Stimulated activated naive CD4-positive, alpha-beta T cell (primary cell): ENCODE measurements around the gene RDX.
"Not testable (repeated sequence)": the region's sequence is repeated elsewhere in the genome, so short reads cannot be mapped to it uniquely, and the experiment has no call there.

ENCODE experiments used
- DNase-seq, 6 experiments: peaks; one replicate each; lab custom pipeline; 2025; lab: John Stamatoyannopoulos, UW

The RDX gene

DNA sequence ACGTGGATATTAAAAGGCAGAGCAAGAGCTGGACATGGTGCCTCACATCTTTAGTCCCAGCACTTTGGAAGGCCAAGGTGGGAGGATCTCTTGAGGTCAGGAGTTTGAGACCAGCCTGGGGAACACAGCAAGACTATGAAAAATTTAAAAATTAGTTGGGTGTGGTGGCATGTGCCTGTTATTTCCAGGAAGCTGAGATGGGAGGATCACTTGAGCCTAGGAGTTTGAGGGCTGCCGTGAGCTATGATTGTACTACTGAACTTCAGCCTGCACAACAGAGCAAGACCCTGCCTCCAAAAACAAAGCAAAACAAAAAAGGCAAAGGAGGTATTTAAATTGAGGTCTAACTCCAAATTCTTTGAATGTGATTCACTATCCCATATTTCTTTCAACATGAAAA, 23.5 kb downstream of the RDX start:
- DNase-seq: no peak

DNA sequence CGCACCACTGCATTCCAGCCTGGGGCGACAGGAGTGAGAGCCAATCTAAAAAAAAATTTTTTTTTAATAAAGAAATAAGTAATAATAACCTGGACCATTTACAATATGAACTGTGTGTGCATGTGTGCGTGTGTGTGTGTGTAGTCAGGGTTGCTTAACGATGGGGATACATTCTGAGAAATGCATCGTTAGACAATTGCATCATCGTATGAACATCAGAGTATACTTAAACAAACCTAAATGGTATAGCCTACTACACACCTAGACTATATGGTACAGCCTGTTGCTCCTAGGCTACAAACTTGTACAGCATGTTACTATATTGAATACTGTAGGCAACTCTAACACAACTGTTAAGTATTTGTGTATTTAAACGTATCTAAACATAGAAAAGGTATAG, 26.4 kb downstream of the RDX start:
- DNase-seq: no peak

- no peak for DNase-seq
These were observed 28.0 kb downstream of the RDX start for GRCh38 chr11:110268441-110268840.

GRCh38 chr11:110262072-110262403, 34.4 kb downstream of the RDX start:
- no peak for DNase-seq

GRCh38 chr11:110261195-110262071, 35.0 kb downstream of the RDX start:
- DNase-seq: no peak

GRCh38 chr11:110253525-110253924, 42.9 kb downstream of the RDX start:
- DNase-seq: no peak

DNA sequence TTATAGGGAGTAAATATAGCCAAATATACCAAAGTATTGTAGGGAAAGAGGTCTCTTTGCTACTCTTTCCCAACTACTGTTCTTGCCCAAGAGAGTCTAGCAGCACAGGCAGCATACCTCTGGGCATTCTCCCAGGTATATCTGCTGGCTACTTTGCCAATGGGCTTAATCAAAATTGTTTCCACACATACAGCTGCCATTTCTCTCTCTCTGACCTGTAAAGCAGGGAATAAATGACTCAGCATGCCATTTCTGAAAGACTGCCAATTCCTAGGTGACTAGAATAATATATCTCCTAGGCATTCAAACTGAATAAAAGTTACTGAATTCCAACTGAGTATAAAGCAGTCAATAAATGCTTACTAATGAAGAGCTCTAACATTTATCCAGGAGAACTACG, 44.6 kb downstream of the RDX start:
- no peak for DNase-seq

DNA sequence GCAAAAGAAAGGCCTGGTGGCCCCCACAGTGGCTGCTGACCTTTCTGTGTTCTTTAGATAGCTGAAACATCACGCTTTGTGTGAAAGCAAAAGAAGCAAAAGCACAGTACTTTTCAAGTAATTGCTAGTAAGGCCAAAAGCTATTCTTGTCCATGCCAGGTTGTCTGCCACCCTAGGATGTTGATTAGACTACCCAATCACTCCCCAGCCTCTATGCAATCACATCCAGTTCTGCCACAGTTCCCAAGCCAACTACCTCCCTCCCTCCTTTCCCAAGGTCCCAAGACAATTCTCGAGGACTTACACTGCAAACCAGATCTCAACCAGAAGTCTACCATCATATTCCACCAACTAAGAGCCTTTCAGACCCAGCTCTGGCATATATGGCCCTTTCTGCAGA, 46.2 kb downstream of the RDX start:
- no peak for DNase-seq

DNA sequence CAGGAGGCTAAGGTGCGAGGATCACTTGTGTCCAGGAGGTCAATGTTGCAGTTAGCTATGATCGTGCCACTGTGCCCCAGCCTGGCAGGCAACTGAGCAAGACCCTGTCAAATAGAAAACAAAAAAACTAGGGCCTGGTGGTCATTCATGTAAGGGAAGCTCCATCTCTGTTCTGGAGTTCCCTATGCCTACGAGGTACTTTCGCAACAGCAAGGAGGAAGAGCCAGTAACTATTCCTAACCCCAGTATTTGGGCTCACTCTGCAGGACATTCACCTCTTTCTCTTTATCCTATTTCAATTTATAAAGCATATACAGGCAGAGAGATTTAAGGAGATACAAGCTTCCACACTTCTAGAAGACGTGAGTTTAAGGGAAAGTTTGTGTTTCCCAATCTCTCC, 46.6 kb downstream of the RDX start:
- no peak for DNase-seq

GRCh38 chr11:110249066-110249465, 47.3 kb downstream of the RDX start:
- DNase-seq: peak in 1 of 6 experiments; percentile 11

GRCh38 chr11:110243791-110244190, 52.6 kb downstream of the RDX start:
- no peak for DNase-seq

DNA sequence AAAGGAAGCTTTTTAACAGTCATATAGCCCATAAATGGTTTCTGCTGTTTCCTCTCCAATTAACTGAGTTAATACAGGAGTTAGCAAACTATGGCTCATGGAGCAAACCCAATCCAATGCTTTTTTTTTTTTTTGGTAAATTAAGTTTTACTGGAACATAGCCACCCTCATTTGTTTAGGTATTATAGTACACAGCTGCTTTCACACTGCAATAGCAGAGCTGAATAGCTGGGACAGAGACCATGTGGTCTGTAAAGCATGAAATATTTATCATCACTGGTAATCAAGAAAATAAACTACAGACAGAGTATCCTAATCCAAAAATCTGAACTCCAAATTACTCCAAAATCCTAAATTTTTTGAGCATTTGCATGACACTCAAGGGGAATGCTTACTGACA, 53.7 kb downstream of the RDX start:
- no peak for DNase-seq

- DNase-seq: no peak
These were observed 54.2 kb downstream of the RDX start for GRCh38 chr11:110242188-110242587.

DNA sequence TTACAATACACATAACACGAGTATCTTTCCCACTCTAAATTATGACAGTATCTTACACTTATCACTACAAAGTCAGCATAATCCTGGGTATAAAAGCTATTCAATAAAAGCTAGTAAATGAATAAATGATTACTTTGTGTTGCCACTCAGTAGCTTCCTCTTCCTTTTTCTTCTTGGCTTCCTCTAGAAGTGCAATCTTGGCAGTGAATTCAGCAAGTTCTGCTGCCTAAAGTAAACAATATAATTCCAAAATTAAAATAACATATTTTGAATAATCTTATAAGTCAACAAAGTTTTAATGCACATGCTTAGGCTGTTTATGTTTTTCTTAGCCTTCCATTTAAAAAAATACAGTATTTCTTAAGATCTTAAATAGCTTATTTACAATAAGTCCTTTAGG, 60.4 kb downstream of the RDX start:
- DNase-seq: no peak

- no peak for DNase-seq
These were observed 66.0 kb downstream of the RDX start for GRCh38 chr11:110230377-110230776.

DNA sequence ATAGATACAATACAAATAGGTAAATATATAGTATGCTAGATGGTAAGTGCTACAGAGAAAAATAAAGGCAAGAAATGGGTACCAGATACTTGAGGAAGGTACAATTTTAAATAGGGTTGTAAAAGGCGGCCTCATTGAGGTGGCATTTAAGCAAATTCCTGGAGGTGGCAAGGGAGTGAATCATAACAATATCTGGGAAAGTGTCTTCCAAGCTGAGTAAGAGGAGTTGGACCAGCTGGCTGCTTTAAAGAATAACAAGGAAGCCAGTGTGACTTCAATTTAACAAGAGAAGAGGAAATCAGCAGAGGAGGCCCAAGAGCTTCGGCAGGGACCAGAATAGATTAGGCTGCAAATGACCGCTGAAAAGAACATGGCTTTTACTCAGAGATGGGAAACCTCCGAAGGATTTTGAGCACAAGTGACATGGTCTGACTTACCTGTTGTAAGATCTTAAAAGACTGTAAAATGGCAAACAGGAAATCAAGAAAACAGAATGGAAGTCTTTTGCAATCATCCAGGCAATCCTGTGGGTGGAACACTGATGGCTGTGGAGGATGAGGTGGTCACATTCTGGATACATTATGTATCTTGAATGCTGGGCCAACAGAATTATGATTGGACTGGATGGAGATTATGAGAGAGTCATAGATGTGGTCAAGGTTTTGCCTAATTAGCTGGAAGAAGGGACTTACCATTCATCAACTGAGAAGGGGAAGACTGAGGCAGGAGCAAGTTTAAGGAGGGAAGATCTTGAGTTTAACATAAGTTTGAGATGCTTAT, 77.2 kb downstream of the RDX start:
- no peak for DNase-seq

DNA sequence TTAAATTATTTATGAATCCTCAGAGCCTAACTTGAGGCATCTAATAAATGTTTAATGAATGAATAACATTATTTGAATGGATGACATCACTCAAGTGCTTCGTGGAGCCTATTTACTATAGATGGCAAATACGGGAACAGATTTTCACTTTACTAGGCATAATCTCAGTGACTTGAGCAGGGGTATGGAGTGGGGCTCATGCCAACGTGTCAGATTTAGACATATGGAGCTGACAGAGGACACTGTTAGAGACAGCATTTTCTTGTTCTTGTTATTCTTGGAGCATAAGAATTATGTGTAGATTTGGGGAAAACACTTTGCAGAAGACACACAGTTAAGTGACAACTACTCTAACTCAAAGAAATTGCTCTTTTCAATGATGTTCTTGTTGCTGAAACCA, 78.5 kb downstream of the RDX start:
- no peak for DNase-seq

DNA sequence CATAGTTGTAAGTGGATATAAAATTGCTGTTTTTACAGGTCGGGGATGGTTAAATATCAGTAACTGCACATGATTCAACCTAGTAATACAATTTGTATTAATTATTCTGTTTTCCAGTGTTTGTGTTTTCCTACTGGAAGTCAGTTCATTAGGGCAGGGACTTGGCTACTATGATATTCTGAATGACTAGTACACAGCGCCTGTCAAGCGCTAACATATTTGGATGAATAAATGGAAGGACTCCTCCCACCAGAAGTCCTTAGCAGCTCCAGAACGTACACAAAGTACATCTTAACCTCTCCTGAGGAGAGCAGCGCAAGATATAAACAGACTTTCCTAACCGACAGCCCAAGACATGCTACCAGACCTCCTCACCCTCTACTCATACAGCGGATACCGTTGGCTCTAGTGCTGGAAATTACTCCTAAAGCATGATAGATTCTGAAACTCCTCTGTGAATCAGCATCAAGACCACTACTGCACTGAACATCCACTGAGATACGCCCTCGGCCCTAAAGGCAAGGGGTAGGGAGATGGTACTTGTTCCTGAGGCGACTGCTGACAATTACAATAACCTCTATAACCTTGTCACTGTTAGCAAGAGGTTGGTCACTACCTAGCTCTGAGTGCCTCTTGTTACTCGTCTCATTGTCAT, 79.1 kb downstream of the RDX start:
- DNase-seq: no peak

GRCh38 chr11:110209313-110209694, 87.1 kb downstream of the RDX start:
- not testable (repeated sequence) for DNase-seq

GRCh38 chr11:110208678-110209312, 87.6 kb downstream of the RDX start:
- peak in 1 of 6 experiments; percentile 17 for DNase-seq

DNA sequence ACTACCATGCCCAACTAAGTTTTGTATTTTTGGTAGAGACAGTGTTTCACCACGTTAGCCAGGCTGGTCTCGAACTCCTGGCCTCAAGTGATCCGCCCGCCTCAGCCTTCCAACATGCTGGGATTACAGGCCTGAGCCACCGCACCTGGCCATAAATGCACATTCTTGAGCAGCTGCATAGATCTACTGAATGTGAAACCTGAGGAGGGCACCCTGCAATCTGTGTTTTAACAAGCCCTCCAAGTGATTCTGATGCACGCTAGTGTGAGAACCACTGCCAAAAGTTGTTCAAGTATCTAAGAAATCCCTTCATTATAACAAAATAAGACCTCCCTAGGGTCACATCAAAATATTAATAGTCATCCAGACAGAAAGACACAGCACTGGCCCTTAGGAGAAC, 89.3 kb downstream of the RDX start:
- DNase-seq: no peak

DNA sequence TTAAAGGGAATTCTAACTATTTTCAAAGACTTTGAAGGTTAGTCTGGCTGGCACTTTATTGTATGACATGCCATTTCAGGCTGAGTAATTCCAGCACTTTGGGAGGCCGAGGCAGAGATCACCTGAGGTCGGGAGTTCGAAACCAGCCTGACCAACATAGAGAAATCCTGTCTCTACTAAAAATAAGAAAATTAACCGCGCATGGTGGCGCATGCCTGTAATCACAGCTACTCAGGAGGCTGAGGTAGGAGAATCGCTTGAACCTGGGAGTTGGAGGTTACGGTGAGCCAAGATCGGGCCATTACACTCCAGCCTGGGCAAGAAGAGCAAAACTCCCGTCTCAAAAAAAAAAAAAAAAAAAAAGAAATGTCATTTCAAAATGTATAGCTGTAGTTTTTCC, 95.6 kb downstream of the RDX start:
- no peak for DNase-seq

DNA sequence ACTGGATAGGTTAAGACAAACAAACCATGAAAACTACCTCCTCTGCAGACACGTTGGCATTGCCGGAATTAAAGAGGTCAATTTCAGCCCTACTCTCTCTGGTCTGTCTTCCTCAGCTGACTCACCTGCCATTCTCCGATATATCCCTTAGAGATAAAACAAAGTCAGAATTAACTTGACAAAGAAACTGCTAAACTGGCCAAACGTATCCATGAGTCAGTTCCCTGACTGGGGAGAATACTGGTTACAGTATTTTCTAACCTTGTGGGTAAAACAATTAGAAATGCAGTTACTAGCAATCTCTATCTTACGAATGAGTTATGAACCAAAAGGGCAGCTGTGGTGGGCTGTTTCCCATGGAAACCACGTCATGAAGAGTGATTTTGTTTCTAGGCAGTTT, 96.2 kb downstream of the RDX start:
- no peak for DNase-seq
